Fibroblast of skin of right quadriceps (primary cell): ENCODE results near the gene MVD.

ENCODE experiments used
- DNase-seq: peaks from one replicate; pipeline ENCODE4 v3.0.0-alpha.2; 2013

Gene MVD

GRCh38 chr16:88697116-88697830 is 34.4 kb upstream of the MVD start:
- DNase-seq = no peak

- DNase-seq = no peak
Measured at GRCh38 chr16:88696441-88696840, 33.5 kb upstream of the MVD start.

GRCh38 chr16:88695753-88696152 is 32.9 kb upstream of the MVD start:
- no peak for DNase-seq

- DNase-seq = no peak
Measured at GRCh38 chr16:88695218-88695617, 32.3 kb upstream of the MVD start.

- no peak for DNase-seq
Measured at GRCh38 chr16:88694221-88695087, 31.6 kb upstream of the MVD start.

- DNase-seq = no peak
Measured at GRCh38 chr16:88693420-88694177, 30.7 kb upstream of the MVD start.

- no peak for DNase-seq
Measured at GRCh38 chr16:88692861-88693260, 30.0 kb upstream of the MVD start.

- no peak for DNase-seq
Measured at GRCh38 chr16:88691924-88692560, 29.2 kb upstream of the MVD start.

- no peak for DNase-seq
Measured at GRCh38 chr16:88691129-88691813, 28.4 kb upstream of the MVD start.

GRCh38 chr16:88690341-88691128 is 27.6 kb upstream of the MVD start:
- no peak for DNase-seq

GRCh38 chr16:88688013-88688778 is 25.3 kb upstream of the MVD start:
- DNase-seq = no peak

- DNase-seq = no peak
Measured at GRCh38 chr16:88687676-88688012, 24.8 kb upstream of the MVD start.

- DNase-seq = no peak
Measured at GRCh38 chr16:88687254-88687576, 24.3 kb upstream of the MVD start.

- DNase-seq = no peak
Measured at GRCh38 chr16:88686439-88687253, 23.8 kb upstream of the MVD start, which contains the start of gene SNAI3. TSS of gene SNAI3 (minus strand) at chr16:88686507. CDS start at chr16:88686406, 101 bp downstream.

GRCh38 chr16:88686062-88686438 is 23.2 kb upstream of the MVD start:
- no peak for DNase-seq

- peak; percentile 59 for DNase-seq
Measured at GRCh38 chr16:88685156-88686061, 22.5 kb upstream of the MVD start.

GRCh38 chr16:88684569-88685155 is 21.8 kb upstream of the MVD start:
- no peak for DNase-seq

- no peak for DNase-seq
Measured at GRCh38 chr16:88681709-88682451, 19.0 kb upstream of the MVD start.
